Measurements from ENCODE around the gene GRHPR.
"Not testable (repeated sequence)": the region's sequence is repeated elsewhere in the genome, so short reads cannot be mapped to it uniquely, and the experiment has no call there.

GRHPR gene

GRCh38 chr9:37421914-37422288 lies 595 bp upstream of the GRHPR start:
- TF ChIP-seq CTCF (IDR thresholded peaks at IDR 0.05; ENCODE audit: borderline replicate concordance, insufficient read depth, low read depth, low read length), result no peak
- H3K4me3 ChIP-seq (ENCODE audit: low read depth, low read length), result peak overlapping the region; percentile 79

- peak overlapping the region; percentile 79 for H3K4me3 ChIP-seq (ENCODE audit: low read depth, low read length)
- TF ChIP-seq CTCF (IDR thresholded peaks at IDR 0.05; ENCODE audit: borderline replicate concordance, insufficient read depth, low read depth, low read length), result no peak
Observed at GRCh38 chr9:37423508-37423907, 1.0 kb downstream of the GRHPR start.

- H3K4me3 ChIP-seq (ENCODE audit: low read depth, low read length), result no peak overlapping the region
- no peak for TF ChIP-seq CTCF (IDR thresholded peaks at IDR 0.05; ENCODE audit: borderline replicate concordance, insufficient read depth, low read depth, low read length)
Observed at GRCh38 chr9:37424204-37424685, 1.7 kb downstream of the GRHPR start.

- H3K4me3 ChIP-seq (ENCODE audit: low read depth, low read length), result no peak overlapping the region
- TF ChIP-seq CTCF (IDR thresholded peaks at IDR 0.05; ENCODE audit: borderline replicate concordance, insufficient read depth, low read depth, low read length), result no peak
Observed at GRCh38 chr9:37424686-37425297, 2.3 kb downstream of the GRHPR start.

GRCh38 chr9:37425298-37425752 lies 2.8 kb downstream of the GRHPR start:
- H3K4me3 ChIP-seq (ENCODE audit: low read depth, low read length), result no peak overlapping the region
- no peak for TF ChIP-seq CTCF (IDR thresholded peaks at IDR 0.05; ENCODE audit: borderline replicate concordance, insufficient read depth, low read depth, low read length)

- not testable (repeated sequence) for H3K4me3 ChIP-seq (ENCODE audit: low read depth, low read length)
Observed at GRCh38 chr9:37426431-37426830, 3.9 kb downstream of the GRHPR start.

GRCh38 chr9:37426846-37427245 lies 4.3 kb downstream of the GRHPR start:
- TF ChIP-seq CTCF (IDR thresholded peaks at IDR 0.05; ENCODE audit: borderline replicate concordance, insufficient read depth, low read depth, low read length), result no peak
- H3K4me3 ChIP-seq (ENCODE audit: low read depth, low read length), result no peak overlapping the region
